DOHH2 (cell line): ENCODE results near the gene ANKS3.

Experiments
- EZH2phosphoT487 ChIP-seq: fragments of 200-600 bp; sonication (generic); IDR thresholded peaks from 2 replicates; pipeline ENCODE4 v1.6.1; 2017; ENCODE audit warnings: borderline replicate concordance, mild to moderate bottlenecking, antibody characterized with exemption, low read length, moderate library complexity, mixed read lengths
- TF ChIP-seq, protein P1 (sequence below): fragments of 200-600 bp; sonication (generic); IDR thresholded peaks from one replicate; pipeline ENCODE4 v1.5.1; 2014; ENCODE audit warnings: antibody characterized with exemption, mild to moderate bottlenecking, low read depth, low read length; ENCODE audit not compliant: poor library complexity, severe bottlenecking

DNA sequence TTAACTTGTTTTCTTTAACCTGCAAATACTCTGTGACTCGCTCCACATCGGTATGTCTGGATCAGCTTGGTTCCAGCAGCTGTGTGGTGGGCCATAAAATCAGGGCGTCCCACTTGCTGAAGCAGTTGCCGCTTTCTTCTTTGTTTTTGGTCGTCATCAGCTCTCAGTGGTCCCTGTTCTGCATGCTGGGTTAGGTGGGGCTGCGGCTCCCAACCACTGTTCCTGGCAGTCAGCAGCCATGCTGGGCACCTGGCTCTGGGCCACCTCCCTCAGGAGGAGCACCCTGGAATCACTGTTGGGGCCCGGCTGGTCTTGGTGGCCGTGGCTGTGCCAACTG, 86.5 kb downstream of the ANKS3 start:
- TF ChIP-seq, protein P1, sequence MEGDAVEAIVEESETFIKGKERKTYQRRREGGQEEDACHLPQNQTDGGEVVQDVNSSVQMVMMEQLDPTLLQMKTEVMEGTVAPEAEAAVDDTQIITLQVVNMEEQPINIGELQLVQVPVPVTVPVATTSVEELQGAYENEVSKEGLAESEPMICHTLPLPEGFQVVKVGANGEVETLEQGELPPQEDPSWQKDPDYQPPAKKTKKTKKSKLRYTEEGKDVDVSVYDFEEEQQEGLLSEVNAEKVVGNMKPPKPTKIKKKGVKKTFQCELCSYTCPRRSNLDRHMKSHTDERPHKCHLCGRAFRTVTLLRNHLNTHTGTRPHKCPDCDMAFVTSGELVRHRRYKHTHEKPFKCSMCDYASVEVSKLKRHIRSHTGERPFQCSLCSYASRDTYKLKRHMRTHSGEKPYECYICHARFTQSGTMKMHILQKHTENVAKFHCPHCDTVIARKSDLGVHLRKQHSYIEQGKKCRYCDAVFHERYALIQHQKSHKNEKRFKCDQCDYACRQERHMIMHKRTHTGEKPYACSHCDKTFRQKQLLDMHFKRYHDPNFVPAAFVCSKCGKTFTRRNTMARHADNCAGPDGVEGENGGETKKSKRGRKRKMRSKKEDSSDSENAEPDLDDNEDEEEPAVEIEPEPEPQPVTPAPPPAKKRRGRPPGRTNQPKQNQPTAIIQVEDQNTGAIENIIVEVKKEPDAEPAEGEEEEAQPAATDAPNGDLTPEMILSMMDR, result no peak
- TF ChIP-seq EZH2phosphoT487, result no peak
